ENCODE results near the gene FADS2.

The FADS2 gene

DNA sequence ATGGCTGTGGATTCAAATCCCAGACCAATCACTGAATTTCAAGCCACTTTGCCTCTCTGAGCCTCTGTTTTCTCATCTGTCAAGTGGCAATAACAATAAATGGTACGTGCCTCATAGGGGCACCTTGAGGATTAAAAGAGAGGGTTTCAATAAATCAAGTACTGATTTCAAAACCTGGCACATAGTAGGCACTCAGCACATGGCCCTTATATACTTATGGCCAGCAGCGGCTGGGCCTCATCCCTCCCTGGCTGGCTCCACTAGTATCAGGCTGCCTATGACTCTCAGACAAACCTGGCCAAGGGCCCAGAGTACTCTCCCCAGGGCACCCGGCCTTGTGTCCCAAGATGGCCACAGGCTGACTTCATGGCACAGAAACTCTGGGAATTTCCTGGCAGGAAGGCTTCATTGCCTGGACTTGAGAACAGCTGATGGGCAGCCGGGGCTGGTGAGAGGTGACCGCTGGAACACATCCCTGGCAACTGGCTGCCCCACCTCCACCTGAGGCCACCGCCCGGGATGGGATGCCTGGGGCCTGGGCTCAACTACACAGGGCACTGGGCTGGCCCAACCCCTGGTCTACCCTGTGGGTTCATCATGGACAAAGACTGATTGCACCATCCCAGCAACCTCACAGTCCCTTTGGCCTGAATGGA lies 59.9 kb downstream of the FADS2 start:
- DNase-seq (ENCODE audit: low spot score): peak; percentile 40

DNA sequence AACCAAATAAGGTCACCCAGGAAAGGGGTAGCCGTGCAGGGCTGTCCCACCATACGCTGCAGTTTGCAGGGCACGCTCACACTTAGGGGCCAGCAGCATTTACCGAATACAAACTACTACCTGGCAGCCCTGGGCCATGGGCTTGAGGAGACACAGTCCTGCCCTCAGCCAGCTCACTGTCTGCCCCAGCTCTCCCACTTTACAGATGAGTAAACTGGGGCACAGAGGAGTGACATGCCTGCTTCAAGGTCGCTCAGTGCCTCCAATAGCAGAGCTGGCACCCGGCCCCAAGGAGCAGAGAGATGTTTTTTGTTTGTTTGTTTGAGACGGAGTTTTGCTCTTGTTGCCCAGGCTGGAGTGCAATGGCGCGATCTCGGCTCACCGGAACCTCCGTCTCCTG lies 60.5 kb downstream of the FADS2 start:
- DNase-seq (ENCODE audit: low spot score): no peak

DNA sequence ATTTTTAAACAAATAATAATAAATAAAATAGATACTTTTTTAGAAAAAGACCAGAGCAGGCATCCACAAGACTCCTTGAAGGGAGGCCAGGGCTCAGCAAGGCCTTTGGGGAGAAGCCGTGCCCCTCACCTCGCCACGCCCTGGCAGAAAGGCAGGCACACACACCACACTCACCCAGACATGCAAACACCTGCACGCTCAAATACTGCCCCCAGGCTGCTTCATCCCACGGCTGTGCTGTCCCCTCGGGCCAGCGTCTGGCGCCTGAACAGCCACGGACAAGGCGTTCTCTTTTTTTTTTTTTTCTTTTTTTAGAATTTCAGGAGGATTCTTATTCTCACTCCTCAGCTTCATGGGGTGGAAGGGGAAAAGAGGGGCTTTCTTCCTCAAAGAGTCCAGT lies 61.7 kb downstream of the FADS2 start:
- DNase-seq (ENCODE audit: low spot score): no peak

DNA sequence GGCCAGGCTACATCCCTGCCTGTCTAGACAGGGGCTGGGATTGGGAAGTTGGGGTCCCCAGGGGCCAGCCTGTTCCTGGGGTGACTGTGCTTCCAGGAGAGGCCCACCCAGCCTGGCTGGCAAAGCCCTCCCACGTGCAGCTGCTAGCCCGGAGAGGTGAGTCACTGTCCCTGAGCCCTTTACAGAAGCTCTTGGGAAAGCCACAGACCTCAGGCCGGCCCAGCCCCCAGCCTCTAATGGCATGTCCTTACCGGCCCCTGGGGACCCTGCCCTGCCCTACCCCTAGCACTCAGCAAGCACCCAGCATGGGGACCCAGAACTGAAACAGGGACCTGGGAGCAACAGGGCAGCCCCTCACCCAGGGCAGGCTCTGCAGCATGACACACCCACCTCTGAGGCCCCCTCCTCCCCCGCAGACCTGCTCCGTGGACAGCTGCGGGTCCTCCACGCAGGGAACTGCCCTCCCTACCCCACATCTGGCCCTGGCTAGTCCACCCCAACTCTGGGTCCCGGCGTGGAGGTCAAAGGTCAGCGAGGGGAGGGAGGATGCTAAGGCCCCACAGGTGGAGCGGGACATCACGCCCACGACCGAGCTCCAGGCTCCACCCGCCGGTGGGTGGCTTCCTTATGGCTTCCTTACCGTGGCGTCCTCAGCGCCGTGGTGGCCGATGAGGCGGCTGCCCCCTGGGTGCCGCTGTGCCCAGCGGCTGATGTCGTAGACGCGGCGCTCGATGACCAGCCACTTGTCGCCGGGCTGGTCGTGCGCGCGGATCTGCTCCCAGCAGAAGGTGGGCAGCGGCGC lies 62.6 kb downstream of the FADS2 start:
- DNase-seq (ENCODE audit: low spot score): no peak

DNA sequence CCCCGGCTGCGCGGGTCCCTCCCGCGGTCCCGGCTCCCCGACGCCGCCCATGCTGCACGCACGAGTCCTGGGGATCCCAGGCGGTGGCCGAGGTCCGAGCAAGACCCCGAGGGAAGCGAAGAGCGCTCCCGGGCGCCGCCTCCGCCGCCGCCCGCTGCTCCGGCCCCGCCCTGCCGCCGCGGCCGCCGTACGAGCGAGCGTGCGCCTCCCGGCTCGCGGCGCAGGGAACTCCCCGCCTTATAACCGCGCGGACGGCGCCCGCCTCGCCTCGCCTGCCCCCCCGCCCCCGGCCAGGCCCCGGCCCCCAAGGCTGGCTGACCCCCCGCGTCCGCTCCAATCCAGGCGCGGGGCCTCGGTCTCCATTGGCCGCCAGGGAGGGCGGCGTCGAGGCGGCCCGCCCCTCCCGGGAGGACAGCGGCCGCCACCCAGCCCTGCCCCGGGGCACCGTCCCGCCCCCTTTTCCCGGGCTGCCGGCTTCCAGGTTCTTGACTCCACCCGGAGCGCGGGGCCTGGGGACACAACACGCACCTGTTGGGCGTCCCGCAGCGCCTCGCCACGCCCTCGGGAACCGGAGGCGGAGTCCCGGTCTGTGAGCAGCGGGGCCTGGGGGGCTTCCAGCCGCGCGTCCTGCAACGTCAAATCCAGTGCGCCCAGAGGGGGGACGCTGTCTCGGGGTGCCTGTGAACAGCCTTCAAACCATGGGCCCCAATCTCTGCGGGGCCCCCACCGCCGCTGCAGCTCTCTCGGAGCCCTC lies 63.4 kb downstream of the FADS2 start, which contains the start of gene FADS3:
TSS of gene FADS3 (minus strand) at position 215 of the 754 bp plus-strand sequence. CDS start at position 51, 164 bp downstream.
- peak; percentile 77 for DNase-seq (ENCODE audit: low spot score)

DNA sequence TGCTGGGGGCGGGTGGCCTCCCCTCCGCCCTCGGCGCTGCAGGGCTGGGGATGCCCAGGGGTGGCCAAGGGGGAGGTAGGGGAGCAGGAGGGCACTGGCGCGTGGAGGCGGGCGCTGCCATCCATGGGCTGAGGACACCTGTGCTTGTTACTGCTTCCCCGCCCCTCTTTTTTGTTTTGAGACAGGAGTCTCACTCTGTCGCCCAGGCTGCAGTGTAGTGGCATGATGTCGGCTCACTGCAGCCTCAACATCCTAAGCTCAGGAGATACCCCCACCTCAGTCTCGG lies 63.9 kb downstream of the FADS2 start:
- DNase-seq (ENCODE audit: low spot score): no peak

DNA sequence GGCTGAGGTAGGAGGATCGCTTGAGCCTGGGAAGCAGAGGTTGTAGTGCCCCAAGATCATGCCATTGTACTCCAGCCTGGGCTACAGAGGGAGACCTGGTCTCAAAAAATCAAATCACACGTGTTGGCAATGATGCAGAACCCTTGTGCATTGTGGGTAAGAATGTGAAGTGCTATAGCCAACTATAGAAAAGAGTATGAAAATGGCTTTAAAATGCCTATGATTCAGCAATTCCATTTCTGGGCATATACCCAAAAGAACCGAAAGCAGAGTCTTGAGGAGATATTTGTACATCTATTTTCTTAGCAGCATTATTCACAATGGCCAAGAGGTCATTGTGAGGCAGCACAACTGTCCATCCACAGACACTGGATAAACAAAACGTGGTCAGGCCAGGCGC lies 65.9 kb downstream of the FADS2 start:
- no peak for DNase-seq (ENCODE audit: low spot score)

DNA sequence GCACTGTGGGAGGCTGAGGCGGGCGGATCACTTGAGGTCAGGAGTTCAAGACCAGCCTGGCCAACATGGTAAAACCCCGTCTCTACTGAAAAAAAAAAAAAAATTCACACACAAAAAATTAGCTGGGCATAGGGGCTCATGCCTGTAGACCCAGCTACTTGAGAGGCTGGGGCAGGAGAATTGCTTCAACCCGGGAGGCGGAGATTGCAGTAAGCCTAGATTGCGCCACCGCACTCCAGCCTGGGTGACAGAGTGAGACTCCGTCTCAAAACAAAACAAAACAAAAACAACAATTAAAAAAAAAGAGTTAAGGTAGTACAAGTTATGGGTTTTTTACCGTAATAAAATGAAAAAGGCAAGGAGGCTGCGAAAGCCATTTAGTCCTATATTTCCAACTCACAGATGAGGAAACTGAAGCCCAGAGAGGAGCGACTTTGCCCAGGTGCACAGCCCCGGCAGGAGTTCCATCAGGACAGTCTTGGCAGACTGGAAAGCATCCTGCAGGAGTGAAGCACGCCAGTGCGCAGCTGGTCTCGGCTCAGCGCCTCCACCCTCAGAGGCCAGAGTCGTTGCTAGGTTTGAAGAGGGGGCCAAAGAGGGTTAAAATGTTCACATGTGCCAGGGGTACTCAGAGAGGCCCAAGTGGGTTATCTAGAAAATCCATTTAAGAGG lies 67.1 kb downstream of the FADS2 start:
- DNase-seq (ENCODE audit: low spot score): no peak

DNA sequence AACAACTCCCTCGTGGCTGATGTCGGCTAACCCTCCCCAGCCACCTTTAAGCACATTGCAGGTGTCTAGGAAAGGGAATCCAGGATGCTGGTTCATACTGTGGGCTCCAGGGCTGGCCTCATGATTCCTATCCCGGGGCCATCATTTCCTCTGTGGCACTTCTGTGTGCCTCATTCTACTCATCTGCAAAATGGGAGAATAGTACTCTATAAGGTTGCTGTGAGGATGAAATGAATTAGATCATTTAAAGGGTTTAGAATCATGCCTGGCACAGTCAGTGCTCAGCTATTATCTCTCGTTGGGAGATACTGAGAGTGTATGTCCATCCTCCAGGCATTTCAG lies 67.6 kb downstream of the FADS2 start:
- no peak for DNase-seq (ENCODE audit: low spot score)

DNA sequence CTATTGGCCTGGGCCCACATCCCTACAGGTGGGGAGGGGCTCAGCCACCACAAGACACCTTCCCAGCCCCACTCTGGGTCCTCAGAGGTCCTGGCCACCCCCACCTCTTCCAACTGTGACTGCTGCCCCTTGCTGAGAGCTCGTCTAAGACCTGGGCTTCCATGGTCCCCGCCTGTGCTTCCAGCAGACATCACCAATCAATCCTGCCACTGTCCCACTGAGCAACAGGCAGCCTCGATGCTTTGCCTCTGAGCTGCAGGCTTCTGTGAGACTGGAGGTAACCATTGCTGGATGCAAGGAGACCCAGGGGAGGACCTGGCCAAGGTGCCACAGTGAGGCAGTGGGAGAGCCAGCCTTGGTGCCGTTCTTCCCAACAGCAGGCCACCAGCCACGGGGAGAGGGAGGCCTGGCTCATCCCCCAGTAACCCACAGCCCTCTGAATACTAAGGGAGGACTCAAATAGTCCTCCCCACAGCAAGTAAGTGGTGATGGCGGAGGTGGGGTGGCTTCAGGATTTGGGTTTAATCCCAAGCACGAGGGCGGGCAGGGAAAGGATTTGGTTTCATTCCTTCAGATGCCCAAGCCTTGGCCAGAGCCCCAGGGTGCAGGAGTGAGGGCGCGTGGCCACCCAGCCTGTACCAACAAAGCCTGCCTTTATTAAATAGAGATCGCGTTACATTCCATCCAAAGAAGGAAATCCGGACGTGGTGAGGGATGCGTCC lies 68.7 kb downstream of the FADS2 start:
- no peak for DNase-seq (ENCODE audit: low spot score)

DNA sequence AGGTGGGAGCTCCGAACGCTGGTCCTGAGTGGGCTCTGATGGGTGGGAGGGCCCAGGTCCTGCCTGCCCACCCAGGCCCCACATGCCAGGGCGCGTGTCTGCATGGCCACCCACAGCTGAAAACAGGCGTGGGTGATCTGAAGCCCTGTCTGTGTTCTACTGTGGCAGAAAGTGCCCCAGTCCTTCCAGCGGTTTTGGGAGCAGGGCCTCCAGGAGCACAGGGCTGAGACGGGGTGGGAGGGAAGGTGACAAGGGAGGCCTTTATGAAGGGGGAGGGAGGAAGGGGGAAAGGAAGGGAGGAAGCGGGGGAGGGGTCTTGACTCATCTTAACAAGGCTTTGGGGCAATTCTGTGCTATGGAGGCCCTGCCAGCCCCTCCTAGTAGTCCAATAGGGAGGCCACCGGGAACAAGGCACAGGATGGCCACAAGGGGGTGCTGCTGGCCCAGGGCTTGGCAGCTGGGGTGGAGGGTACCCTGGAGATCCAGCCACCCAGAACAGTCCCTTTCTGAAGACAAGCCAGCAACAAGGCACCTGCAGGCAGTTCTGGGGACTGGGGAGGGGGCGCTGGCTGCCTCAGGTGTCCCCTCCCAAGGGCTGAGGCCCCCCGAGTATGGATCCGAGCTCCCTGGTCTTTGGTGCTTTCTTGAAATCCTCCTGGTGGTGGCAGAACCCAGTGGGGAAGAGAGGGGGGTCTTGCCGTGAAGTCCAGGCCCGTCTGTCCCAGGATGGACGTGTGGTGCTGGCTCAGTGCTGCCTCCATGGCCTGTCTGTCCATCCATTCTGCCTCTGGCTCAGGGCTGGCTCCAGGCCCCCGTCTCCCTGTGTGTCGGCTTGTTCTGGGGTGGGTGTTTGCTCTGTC lies 69.5 kb downstream of the FADS2 start:
- peak; percentile 60 for DNase-seq (ENCODE audit: low spot score)

DNA sequence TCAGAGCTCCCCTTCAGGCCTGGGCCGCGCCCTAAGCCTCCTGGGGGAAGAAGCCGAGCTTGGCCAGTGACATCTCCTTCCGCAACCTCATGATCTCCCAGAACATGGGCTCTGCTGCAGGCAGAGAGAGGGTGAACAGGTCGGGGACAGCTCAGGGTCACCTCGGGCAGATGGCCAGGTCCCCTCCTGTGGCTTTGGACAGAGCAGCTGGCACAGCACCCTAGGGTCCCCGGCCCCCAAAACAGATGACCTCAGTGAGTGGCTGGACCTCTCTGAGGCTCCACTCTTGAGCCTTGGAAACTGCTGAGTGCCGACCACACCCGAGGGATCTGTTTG lies 70.1 kb downstream of the FADS2 start:
- DNase-seq (ENCODE audit: low spot score): no peak

DNA sequence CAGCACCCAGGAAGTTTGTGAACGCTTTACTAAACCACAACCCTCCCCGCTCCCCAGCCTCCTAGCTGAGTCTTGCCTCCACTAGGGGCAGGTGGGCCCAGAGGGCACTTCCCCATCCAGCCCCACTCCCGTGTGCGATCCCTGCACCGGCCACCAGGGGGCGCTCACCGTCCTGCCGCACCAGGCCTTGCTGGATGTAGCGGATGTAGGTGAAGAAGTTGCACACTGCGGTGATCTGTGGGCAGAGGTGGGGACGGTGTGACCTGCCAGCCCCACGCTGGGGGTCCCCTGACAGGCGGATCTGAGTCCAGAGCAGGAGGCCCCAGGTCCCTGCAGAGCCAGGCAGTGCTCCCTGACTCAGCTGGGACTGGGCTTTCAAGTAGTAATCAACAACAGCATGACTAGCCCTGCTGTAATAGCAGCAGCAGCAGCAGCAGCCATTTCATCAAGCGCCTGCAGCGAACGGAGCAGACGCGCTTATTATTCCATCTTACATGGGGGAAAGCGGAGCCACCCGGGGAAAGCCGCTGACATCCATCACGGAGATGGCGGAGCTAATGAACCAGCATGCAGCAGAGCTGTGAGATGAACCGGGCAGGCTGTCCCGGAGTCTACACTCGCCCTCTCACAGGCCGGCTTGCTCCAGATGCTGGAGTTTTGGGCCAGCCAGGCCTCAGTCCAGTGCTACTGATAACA lies 71.2 kb downstream of the FADS2 start:
- peak; percentile 59 for DNase-seq (ENCODE audit: low spot score)

DNA sequence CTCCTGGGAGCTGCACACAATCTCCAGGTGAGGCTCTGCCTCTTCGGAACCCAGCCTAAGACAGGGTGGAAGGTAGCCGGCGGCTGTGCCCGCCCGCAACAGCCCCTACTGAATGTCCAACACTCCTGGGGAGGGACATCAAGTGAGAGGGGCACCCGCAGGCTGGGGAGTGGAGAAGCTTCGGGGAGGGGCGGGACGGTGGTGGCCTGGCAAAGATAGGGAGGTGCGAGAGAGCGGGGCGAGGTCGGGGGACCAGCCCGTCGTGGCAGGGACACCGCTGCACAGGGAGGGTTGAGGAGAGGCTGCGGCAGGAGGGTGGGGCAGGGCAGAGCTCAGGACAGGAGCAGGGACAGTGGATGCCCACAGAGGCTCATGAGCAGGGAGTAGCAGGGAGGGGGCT lies 72.2 kb downstream of the FADS2 start:
- DNase-seq (ENCODE audit: low spot score): no peak

DNA sequence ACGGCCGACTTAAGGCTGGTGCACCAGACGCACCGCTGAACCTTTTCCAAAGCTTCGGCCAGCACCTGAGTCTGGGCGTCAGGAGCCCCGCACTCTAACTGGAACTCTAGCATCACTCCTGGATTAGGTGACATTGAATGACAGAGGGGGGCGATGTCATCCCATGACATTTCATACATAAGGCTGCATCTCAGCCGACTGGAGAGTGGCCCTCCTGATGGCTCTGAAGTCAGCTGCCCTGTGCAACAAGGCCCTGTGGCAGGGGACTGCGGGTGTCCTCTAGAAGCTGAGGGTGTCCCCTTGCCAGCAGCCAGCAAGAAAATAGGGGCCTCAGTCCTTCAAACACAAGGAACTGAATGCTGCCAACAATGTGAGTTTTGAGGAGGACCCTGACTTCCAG lies 73.3 kb downstream of the FADS2 start:
- DNase-seq (ENCODE audit: low spot score): no peak

DNA sequence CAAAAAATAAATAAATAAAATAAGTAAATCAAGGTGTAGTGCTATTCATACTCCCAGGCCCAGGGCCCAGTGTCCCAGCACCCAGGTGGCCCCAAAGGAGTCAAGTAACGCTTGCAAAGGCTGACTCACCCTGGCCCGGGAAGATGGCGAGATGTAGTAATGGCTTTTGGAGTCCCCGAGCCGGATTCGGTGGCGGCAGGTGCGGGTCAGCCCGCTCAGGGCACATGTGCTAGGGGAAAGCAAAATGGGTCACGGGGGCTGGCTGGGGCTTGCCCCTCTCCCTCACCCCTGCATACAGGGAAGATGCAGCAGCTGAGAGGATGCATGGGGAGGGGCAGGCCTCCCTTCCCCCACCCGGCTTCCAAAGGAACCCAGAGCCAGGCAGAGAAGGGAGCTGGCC lies 74.2 kb downstream of the FADS2 start:
- DNase-seq (ENCODE audit: low spot score): no peak

DNA sequence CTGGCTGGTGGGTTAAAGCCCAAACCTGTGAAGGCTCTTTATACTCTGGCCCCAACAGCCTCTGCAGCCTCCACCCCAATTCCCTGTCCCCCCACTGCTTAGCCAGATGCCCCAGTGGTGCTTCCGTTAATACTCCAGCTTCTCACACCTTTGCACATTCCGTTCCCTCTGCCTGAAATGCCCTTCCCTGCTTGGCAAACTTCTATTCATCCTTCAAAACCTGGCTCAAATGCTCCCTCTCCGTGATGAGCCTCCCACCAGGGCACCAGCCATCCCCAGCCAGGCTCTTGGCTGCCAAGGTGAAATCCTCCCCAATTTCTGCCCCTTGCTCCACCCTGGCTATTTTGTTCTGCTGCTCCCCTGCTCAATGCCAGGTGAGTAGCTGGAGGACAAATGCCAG lies 75.7 kb downstream of the FADS2 start:
- no peak for DNase-seq (ENCODE audit: low spot score)

DNA sequence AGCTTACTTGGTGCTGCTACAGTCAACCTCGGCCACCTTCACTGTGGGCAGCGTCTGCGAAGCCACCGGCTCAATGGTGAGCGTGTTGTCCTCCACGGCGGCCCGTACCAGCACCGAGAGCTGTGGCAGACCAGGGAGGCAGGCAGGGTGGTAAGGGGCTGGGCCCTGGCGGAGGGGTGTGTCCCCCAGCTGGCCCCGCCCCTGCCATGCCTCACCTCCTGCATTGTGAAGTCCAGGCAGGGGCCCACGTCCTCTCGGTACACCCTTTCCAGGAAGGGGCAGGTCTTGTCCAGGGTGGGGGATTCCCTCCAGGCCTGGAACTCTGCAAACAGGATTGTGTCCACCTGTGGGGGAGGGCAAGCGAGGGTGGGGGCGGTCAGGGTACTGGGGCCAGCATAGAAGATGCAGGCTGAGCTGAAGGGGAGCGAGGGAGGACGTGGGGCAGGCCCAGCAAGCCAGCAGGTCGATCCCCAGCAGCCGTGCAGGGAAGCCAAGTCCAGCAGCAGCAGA lies 76.5 kb downstream of the FADS2 start:
- no peak for DNase-seq (ENCODE audit: low spot score)

DNA sequence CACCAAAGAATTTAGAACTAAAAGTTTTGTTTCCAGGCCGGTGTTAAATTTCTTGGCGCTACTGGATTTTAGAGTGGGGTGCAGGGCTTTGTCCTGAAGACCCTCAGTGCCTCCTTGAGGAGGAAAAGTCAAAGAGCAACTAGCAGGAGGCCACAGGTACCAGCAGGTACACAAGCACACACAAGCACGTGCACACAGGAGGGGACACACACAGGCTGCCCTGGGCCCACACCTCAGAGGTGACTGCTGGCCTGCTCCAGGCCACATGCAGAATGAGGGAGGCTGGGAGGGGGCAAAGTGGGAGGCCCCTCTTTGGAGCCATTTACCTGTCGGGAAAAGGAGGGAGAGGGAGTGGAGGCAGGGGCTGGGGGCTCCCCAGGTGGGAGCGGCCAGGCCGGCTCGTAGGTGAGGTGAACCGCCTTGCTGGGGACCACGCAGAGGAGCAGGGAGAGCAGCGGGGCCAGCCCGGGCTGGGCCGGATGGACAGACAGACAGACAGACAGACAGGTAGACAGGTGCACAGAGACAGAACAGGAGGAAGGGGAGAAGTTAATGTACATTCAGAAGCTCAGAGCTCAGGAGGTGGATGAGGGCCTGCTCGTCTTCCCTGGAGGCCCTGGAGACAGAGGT lies 77.1 kb downstream of the FADS2 start:
- no peak for DNase-seq (ENCODE audit: low spot score)

Measured in pons (tissue), 1 donor.